HEK293 (cell line): ENCODE measurements around the gene MDFIC.

Experiments used
- PRDM1 ChIP-seq: fragments of 450-650 bp; formaldehyde crosslinking; IDR thresholded peaks from 2 replicates; pipeline ENCODE4; 2016; ENCODE audit warnings: missing biosample characterization, missing genetic modification characterization
- ZBTB8A ChIP-seq: fragments of 450-650 bp; formaldehyde crosslinking; IDR thresholded peaks from 2 replicates; pipeline ENCODE4 v1.5.1; 2016; ENCODE audit warnings: missing biosample characterization, missing genetic modification characterization
- ZNF121 ChIP-seq: fragments of 450-650 bp; formaldehyde crosslinking; IDR thresholded peaks from 2 replicates; pipeline ENCODE4 v1.5.1; 2016; ENCODE audit warnings: missing biosample characterization, missing genetic modification characterization
- ZNF169 ChIP-seq: fragments of 450-650 bp; formaldehyde crosslinking; IDR thresholded peaks from 2 replicates; pipeline ENCODE4 v1.5.1; 2016; ENCODE audit warnings: missing biosample characterization, missing genetic modification characterization
- ZNF660 ChIP-seq: fragments of 450-650 bp; IDR thresholded peaks from 2 replicates; pipeline ENCODE4 v1.5.1; 2018; ENCODE audit warnings: missing biosample characterization, mild to moderate bottlenecking, missing genetic modification characterization
- TF ChIP-seq, protein P1 (sequence below): fragments of 450-650 bp; formaldehyde crosslinking; IDR thresholded peaks from 2 replicates; pipeline ENCODE4 v1.5.1; 2016; ENCODE audit warnings: missing biosample characterization, missing genetic modification characterization

DNA sequence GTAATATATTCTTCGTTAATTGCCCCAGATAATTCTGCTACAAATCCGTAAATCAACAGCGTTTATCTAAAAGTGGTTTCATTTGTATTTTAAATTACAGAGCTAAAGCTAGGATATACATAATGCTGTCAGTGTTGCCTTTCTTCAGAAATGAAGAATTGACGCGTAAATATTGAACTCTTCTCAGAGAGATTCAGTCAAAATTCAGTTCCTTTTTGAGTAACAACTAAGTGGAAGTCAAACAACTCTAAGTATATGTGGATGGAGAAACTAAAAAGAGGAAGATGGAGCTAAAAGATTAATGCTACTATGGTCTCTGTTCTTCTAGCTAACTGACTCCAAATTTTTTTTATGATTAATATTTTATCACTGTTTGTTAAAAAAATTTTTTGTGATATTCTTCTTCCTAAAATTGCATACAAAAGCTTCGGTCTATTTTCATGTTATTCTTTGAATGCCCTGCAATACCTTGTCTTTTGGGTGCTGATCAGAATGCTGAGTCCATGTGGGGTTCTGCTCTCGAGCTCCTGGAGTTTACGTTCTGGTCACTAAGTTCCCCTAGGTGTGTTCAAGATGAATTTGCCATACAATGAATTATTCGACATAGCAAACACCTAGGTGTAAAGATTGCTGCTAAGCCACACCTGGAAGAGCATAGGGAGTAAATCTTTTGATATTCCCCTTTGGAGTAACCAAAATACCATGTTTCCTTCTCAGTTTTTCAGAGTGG, 20.7 kb downstream of the MDFIC start:
- TF ChIP-seq ZNF121 (tag by site-specific recombination) (no peak), ZNF660 (tag by site-specific recombination) (no peak), ZNF169 (tag by site-specific recombination) (no peak), ZBTB8A (tag by site-specific recombination) (no peak), PRDM1 (tag by site-specific recombination) (no peak)
- TF ChIP-seq, protein P1, sequence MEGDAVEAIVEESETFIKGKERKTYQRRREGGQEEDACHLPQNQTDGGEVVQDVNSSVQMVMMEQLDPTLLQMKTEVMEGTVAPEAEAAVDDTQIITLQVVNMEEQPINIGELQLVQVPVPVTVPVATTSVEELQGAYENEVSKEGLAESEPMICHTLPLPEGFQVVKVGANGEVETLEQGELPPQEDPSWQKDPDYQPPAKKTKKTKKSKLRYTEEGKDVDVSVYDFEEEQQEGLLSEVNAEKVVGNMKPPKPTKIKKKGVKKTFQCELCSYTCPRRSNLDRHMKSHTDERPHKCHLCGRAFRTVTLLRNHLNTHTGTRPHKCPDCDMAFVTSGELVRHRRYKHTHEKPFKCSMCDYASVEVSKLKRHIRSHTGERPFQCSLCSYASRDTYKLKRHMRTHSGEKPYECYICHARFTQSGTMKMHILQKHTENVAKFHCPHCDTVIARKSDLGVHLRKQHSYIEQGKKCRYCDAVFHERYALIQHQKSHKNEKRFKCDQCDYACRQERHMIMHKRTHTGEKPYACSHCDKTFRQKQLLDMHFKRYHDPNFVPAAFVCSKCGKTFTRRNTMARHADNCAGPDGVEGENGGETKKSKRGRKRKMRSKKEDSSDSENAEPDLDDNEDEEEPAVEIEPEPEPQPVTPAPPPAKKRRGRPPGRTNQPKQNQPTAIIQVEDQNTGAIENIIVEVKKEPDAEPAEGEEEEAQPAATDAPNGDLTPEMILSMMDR (tag by site-specific recombination), result no peak
